GM12874 (cell line): ENCODE measurements around the gene SMYD2.

ENCODE experiments used
- CTCF ChIP-seq: IDR thresholded peaks from 2 replicates; pipeline ENCODE4 v1.5.1; 2011; ENCODE audit warnings: low read depth, mild to moderate bottlenecking, control low read depth, low read length, moderate library complexity; ENCODE audit not compliant: insufficient read depth

The SMYD2 gene

GRCh38 chr1:214296860-214297745, 16.1 kb downstream of the SMYD2 start:
- TF ChIP-seq CTCF, result no peak

- TF ChIP-seq CTCF, result no peak
Measured at GRCh38 chr1:214300149-214300780, 19.3 kb downstream of the SMYD2 start.

- no peak for TF ChIP-seq CTCF
Measured at GRCh38 chr1:214301526-214301925, 20.6 kb downstream of the SMYD2 start.

- no peak for TF ChIP-seq CTCF
Measured at GRCh38 chr1:214303141-214303930, 22.4 kb downstream of the SMYD2 start.

GRCh38 chr1:214305164-214305751, 24.3 kb downstream of the SMYD2 start:
- TF ChIP-seq CTCF, result no peak

- no peak for TF ChIP-seq CTCF
Measured at GRCh38 chr1:214306269-214306668, 25.3 kb downstream of the SMYD2 start.

GRCh38 chr1:214310010-214310409, 29.1 kb downstream of the SMYD2 start:
- no peak for TF ChIP-seq CTCF
